Tibial nerve (tissue), 4 donors: ENCODE results near the gene NT5C1A. TPM values are rescaled to one million over a fixed set of nuclear protein-coding genes. Genes with fewer than 3 reads are reported as not detected.

Experiments
- DNase-seq, 2 donors: peaks; one replicate each; pipeline ENCODE4 v3.0.0-alpha.2; 2019; ENCODE audit warnings: low spot score in 2 of 2
- H3K27ac ChIP-seq, 4 donors: fragments of 200-600 bp; sonication (generic) in 3 of 4; one replicate each; pipeline ENCODE4 v1.5.1; 2017 to 2019; ENCODE audit warnings: mild to moderate bottlenecking in 1 of 4
- H3K27me3 ChIP-seq, 2 donors: fragments of 200-600 bp; sonication (generic) in 1 of 2; one replicate each; pipeline versions ENCODE4 v1.5.1 to v1.6.0; 2017 to 2019
- H3K36me3 ChIP-seq, 3 donors: fragments of 200-600 bp; sonication (generic); one replicate each; pipeline ENCODE4 v1.5.1; 2018 to 2019
- H3K4me1 ChIP-seq, 4 donors: fragments of 200-600 bp; sonication (generic) in 3 of 4; one replicate each; pipeline ENCODE4 v1.5.1; 2017 to 2019
- H3K4me3 ChIP-seq, 4 donors: fragments of 200-600 bp; sonication (generic) in 3 of 4; one replicate each; pipeline ENCODE4 v1.5.1; 2017 to 2019; ENCODE audit warnings: mild to moderate bottlenecking in 1 of 4, moderate library complexity in 1 of 4
- H3K9me3 ChIP-seq, 4 donors: fragments of 200-600 bp; sonication (generic) in 3 of 4; one replicate each; pipeline ENCODE4 v1.5.1; 2017 to 2019
- EP300 ChIP-seq, 2 donors: sonication (generic); formaldehyde crosslinking; IDR thresholded peaks; one replicate each; pipeline ENCODE4 v1.6.1; 2017; ENCODE audit warnings: antibody characterized with exemption in 2 of 2, mild to moderate bottlenecking in 1 of 2
- POLR2A ChIP-seq, 2 donors: fragments of 450-650 bp; IDR thresholded peaks; one replicate each; pipeline ENCODE4 v1.6.1; 2017; ENCODE audit warnings: antibody characterized with exemption in 2 of 2, mild to moderate bottlenecking in 2 of 2, moderate library complexity in 2 of 2
- WGBS, 2 donors: methylation state at CpG; one replicate each; pipeline ENCODE4 v1.1.5; 2018; 5-methylcytosine and 5-hydroxymethylcytosine counted together
- total RNA-seq, 4 donors: library from RNA; depleted of rRNA; stranded (reverse); fragments of >200 nt; gene quantifications; one replicate each; pipeline ENCODE4 v1.1.0, GENCODE V29; 2016
- TF ChIP-seq, protein P1 (sequence below), 5 experiments: fragments of 200-600 bp in 3 of 5; fragments of 450-650 bp in 2 of 5; sonication (generic) in 3 of 5; IDR thresholded peaks; one replicate each; pipeline ENCODE4 v1.5.1; 2016 to 2019; ENCODE audit warnings: antibody characterized with exemption in 5 of 5, mild to moderate bottlenecking in 3 of 5, moderate library complexity in 2 of 5

NT5C1A gene
- total RNA-seq, 4 donors from 2014 or later = 2.2 TPM; not detected in 3

DNA sequence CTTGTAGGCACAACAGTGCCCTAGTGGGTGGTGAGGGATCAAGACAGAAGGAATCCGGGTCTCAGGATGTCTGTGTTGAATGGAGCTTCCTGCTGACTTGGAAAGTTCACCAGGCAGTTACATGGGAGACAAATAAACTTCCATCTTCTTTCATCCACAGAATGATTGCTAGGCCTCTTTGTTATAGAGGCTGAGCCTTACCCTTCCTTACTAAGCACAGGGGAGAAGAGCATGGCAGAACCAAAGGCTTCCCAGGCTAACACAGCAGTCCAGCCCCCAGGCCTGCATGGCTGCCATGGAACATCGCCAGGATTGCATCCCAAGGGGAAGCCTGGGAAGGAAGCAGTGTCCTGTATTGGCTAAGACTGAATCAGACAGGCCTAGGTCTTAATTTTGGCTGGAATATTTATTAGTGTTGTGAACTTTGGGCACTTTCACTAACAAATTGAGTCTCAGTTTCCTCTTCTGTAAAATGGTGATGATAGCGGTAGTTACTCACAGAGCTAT lies 51.2 kb downstream of the NT5C1A start:
- Histone ChIP-seq H3K9me3 (no peaks in the 10 kb centered on the region), H3K27ac (no peak overlapping the region), H3K4me1 (peaks cover 0 to 11% (median 0%) of the 10 kb centered on the region in 4 donors), H3K27me3 (no peaks in the 10 kb centered on the region), H3K4me3 (no peak overlapping the region), H3K36me3 (no peaks in the 10 kb centered on the region)
- whole genome bisulfite sequencing, 2 donors = 90 to 91% methylated on average over 3 of the region's 3 CpGs
- no peak for TF ChIP-seq EP300 (IDR thresholded peaks at IDR 0.05)
- TF ChIP-seq, protein P1, sequence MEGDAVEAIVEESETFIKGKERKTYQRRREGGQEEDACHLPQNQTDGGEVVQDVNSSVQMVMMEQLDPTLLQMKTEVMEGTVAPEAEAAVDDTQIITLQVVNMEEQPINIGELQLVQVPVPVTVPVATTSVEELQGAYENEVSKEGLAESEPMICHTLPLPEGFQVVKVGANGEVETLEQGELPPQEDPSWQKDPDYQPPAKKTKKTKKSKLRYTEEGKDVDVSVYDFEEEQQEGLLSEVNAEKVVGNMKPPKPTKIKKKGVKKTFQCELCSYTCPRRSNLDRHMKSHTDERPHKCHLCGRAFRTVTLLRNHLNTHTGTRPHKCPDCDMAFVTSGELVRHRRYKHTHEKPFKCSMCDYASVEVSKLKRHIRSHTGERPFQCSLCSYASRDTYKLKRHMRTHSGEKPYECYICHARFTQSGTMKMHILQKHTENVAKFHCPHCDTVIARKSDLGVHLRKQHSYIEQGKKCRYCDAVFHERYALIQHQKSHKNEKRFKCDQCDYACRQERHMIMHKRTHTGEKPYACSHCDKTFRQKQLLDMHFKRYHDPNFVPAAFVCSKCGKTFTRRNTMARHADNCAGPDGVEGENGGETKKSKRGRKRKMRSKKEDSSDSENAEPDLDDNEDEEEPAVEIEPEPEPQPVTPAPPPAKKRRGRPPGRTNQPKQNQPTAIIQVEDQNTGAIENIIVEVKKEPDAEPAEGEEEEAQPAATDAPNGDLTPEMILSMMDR (IDR thresholded peaks at IDR 0.05) = no peak
- TF ChIP-seq POLR2A (IDR thresholded peaks at IDR 0.05) = no peak
- DNase-seq = no peak

DNA sequence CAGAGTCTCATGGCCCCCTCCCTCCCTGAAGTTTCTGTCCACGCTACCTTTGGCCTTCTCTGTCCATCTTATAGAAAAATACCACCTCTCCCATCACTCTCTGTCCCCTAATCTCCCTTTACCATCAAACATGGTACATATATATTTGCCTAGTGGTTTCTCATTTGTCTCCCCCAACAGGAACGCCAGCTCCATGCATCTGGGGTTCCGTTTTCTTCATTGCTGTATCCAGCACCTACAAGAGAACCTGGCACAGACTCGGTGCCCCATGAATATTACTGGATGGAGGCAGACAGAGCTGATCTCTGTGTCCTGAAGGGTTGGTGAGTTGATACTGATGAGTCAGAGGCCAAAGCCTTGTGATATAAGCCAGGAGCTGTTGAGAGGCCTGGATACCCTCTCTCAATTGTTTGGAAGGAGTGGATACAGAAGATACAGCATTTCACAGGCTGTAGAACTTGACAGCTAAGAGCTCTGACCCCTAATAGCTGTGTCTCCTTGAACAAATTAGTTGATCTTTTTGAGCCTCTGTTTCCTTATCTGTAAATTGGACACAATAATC lies 54.3 kb downstream of the NT5C1A start:
- TF ChIP-seq, protein P1 (IDR thresholded peaks at IDR 0.05) = no peak
- no peak for TF ChIP-seq POLR2A (IDR thresholded peaks at IDR 0.05)
- TF ChIP-seq EP300 (IDR thresholded peaks at IDR 0.05) = no peak
- no peak for DNase-seq
- 87 to 93% methylated on average over 4 of the region's 4 CpGs for WGBS, 2 donors

GRCh38 chr1:39615086-39615673 lies 56.7 kb downstream of the NT5C1A start:
- Histone ChIP-seq H3K36me3 (no peaks in the 10 kb centered on the region), H3K4me1 (no peaks in the 10 kb centered on the region), H3K27ac (no peak overlapping the region), H3K9me3 (no peaks in the 10 kb centered on the region), H3K27me3 (no peaks in the 10 kb centered on the region), H3K4me3 (no peak overlapping the region)
- no peak for TF ChIP-seq POLR2A (IDR thresholded peaks at IDR 0.05)
- TF ChIP-seq, protein P1 (IDR thresholded peaks at IDR 0.05) = no peak
- no peak for TF ChIP-seq EP300 (IDR thresholded peaks at IDR 0.05)
- 72 to 77% methylated on average over 8 of the region's 8 CpGs for WGBS, 2 donors
- DNase-seq = no peak

More for the DNA sequence above, 54.3 kb downstream of the NT5C1A start:
- Histone ChIP-seq H3K36me3 (no peaks in the 10 kb centered on the region), H3K4me3 (no peak overlapping the region), H3K4me1 (no peaks in the 10 kb centered on the region), H3K27me3 (no peaks in the 10 kb centered on the region), H3K27ac (no peak overlapping the region), H3K9me3 (no peaks in the 10 kb centered on the region)

DNA sequence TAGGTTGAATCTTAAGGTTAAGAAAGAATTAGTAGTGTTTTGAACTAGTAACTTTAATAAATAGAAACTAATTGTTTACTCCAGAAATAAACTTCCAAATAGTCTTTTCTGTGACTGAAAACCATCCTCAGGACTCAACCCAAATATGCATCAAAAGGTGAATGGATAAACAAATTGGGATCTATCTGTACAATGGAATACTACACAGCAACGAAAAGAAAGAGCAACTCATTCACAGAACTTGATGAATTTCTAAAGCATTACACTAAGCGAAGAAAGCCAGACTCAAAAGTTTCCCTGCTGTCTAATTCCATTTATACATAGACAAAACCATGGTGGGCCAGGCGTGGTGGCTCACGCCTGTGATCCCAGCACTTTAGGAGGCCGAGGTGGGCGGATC lies 57.4 kb downstream of the NT5C1A start:
- DNase-seq = no peak
- no peaks in the 10 kb centered on the region for H3K27me3 ChIP-seq
- H3K27ac ChIP-seq = no peak overlapping the region
- no peaks in the 10 kb centered on the region for H3K36me3 ChIP-seq
- TF ChIP-seq EP300 (IDR thresholded peaks at IDR 0.05) (no peak), POLR2A (IDR thresholded peaks at IDR 0.05) (no peak)
- TF ChIP-seq, protein P1 (IDR thresholded peaks at IDR 0.05) = no peak
- H3K9me3 ChIP-seq = no peaks in the 10 kb centered on the region
- no peak overlapping the region for H3K4me3 ChIP-seq
- peaks cover 0 to 4% (median 0%) of the 10 kb centered on the region in 4 donors for H3K4me1 ChIP-seq
- 93 to 94% methylated on average over 6 of the region's 6 CpGs for WGBS, 2 donors

GRCh38 chr1:39613250-39613649 lies 58.7 kb downstream of the NT5C1A start:
- peaks cover 0 to 6% (median 0%) of the 10 kb centered on the region in 4 donors for H3K4me1 ChIP-seq
- H3K9me3 ChIP-seq = no peaks in the 10 kb centered on the region
- H3K4me3 ChIP-seq = no peak overlapping the region
- H3K27me3 ChIP-seq = no peaks in the 10 kb centered on the region
- TF ChIP-seq, protein P1 (IDR thresholded peaks at IDR 0.05) = no peak
- TF ChIP-seq POLR2A (IDR thresholded peaks at IDR 0.05) = no peak
- TF ChIP-seq EP300 (IDR thresholded peaks at IDR 0.05) = no peak
- no peak for DNase-seq
- 77 to 92% methylated on average over 6 of the region's 6 CpGs for WGBS, 2 donors
- no peaks in the 10 kb centered on the region for H3K36me3 ChIP-seq
- H3K27ac ChIP-seq = no peak overlapping the region
